ENCODE measurements around the gene TBC1D10B. TPM values are rescaled to one million over a fixed set of nuclear protein-coding genes. Genes with fewer than 3 reads are reported as not detected.
A peak's percentile ranks its signal among the peaks of the same experiment; 100 is the strongest.

Gene TBC1D10B
- total and polyA plus RNA-seq, 9 of the 15 experiments (the other 6 are each of a cell fraction or from before 2014, with no cell fraction given) = 2.2 to 55.4 (median 17.5) TPM

GRCh38 chr16:30380072-30380802 lies 9.9 kb upstream of the TBC1D10B start:
- in situ Hi-C loops (cut with MboI) = no loop called here

More at GRCh38 chr16:30380072-30380802, 9.9 kb upstream of the TBC1D10B start:
- Histone ChIP-seq H3K36me3 (ENCODE audit: control insufficient read depth, insufficient read depth, low read length) (peaks cover 7% of the 10 kb centered on the region; the same call in 1 of the 3 replicates), H3K4me3 (no peak overlapping the region), H2AFZ (ENCODE audit: low read depth, low read length) (no peak overlapping the region), H4K20me1 (replicated peaks; ENCODE audit: control insufficient read depth, insufficient read depth, low read length) (no peaks in the 10 kb centered on the region), H3K79me2 (ENCODE audit: control insufficient read depth, insufficient read depth, low read length) (peaks cover 16% of the 10 kb centered on the region), H3K27me3 (ENCODE audit: control insufficient read depth in 2 of 2, insufficient read depth in 2 of 2, low read length in 2 of 2) (no peaks in the 10 kb centered on the region), H3K4me1 (replicated peaks in 1 of 2; ENCODE audit: control insufficient read depth in 2 of 2, insufficient read depth in 2 of 2, low read length in 2 of 2) (peaks cover 46 to 62% of the 10 kb centered on the region in 2 experiments), H3K4me2 (ENCODE audit: insufficient read depth, low read length) (peak overlapping the region; percentile 4; the same call in 1 of the 2 replicates), H3K9me3 (replicated peaks; ENCODE audit: control insufficient read depth, insufficient read depth, low read depth, low read length) (no peaks in the 10 kb centered on the region), H3K9me1 (ENCODE audit: control insufficient read depth, insufficient read depth, low read length) (no peaks in the 10 kb centered on the region), H3K27ac (ENCODE audit: extremely low read depth, low read depth, low read length) (peak overlapping the region; percentile 91; the same call in 2 of the 3 replicates), H3K9ac (ENCODE audit: insufficient read depth in 1 of 2, low read depth in 2 of 2, low read length in 2 of 2) (no peak overlapping the region; a peak in 1 of 4 replicates)
- no peak for DNase-seq (ENCODE audit: extremely low read depth in 1 of 4, low spot score in 3 of 4)
- TF ChIP-seq, protein P1, sequence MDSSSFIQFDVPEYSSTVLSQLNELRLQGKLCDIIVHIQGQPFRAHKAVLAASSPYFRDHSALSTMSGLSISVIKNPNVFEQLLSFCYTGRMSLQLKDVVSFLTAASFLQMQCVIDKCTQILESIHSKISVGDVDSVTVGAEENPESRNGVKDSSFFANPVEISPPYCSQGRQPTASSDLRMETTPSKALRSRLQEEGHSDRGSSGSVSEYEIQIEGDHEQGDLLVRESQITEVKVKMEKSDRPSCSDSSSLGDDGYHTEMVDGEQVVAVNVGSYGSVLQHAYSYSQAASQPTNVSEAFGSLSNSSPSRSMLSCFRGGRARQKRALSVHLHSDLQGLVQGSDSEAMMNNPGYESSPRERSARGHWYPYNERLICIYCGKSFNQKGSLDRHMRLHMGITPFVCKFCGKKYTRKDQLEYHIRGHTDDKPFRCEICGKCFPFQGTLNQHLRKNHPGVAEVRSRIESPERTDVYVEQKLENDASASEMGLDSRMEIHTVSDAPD (CRISPR knock-in tag; IDR thresholded peaks at IDR 0.05) = no peak
- TF ChIP-seq ARID2 (IDR thresholded peaks at IDR 0.05) = no peak
- no peak for TF ChIP-seq MEF2A (IDR thresholded peaks at IDR 0.05; ENCODE audit: control insufficient read depth, low read depth, low read length)
- TF ChIP-seq, protein P2, sequence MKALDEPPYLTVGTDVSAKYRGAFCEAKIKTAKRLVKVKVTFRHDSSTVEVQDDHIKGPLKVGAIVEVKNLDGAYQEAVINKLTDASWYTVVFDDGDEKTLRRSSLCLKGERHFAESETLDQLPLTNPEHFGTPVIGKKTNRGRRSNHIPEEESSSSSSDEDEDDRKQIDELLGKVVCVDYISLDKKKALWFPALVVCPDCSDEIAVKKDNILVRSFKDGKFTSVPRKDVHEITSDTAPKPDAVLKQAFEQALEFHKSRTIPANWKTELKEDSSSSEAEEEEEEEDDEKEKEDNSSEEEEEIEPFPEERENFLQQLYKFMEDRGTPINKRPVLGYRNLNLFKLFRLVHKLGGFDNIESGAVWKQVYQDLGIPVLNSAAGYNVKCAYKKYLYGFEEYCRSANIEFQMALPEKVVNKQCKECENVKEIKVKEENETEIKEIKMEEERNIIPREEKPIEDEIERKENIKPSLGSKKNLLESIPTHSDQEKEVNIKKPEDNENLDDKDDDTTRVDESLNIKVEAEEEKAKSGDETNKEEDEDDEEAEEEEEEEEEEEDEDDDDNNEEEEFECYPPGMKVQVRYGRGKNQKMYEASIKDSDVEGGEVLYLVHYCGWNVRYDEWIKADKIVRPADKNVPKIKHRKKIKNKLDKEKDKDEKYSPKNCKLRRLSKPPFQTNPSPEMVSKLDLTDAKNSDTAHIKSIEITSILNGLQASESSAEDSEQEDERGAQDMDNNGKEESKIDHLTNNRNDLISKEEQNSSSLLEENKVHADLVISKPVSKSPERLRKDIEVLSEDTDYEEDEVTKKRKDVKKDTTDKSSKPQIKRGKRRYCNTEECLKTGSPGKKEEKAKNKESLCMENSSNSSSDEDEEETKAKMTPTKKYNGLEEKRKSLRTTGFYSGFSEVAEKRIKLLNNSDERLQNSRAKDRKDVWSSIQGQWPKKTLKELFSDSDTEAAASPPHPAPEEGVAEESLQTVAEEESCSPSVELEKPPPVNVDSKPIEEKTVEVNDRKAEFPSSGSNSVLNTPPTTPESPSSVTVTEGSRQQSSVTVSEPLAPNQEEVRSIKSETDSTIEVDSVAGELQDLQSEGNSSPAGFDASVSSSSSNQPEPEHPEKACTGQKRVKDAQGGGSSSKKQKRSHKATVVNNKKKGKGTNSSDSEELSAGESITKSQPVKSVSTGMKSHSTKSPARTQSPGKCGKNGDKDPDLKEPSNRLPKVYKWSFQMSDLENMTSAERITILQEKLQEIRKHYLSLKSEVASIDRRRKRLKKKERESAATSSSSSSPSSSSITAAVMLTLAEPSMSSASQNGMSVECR (CRISPR knock-in tag; IDR thresholded peaks at IDR 0.05) = 0 out of 2 replicates have a peak, but pooled peaks have one; percentile 1
- BruUV-seq (replicated peaks) = no TSS peak
- intact Hi-C loops (cut with micrococcal nuclease) = loop anchor here (2.0 kb wide), 1 partner anchor 15 kb away; the partner anchor contains the start of gene ZNF48
- ATAC-seq = no peak
- ChIA-PET CTCF (ENCODE audit: low intra/inter-chr PET ratio) (no interaction called here), POLR2A (interaction anchor here (1.4 kb wide), 1 partner anchor 8 kb away, joined by 3 read pairs; no protein-coding TSS in a partner anchor)
- WGBS (ENCODE audit: insufficient coverage, low coverage, missing lambda C conversion rate) = 81% methylated on average over 4 of the region's 4 CpGs
- no peak for FAIRE-seq

Data from K562 (cell line).